ENCODE results near the gene CDR2L. TPM values are rescaled to one million over a fixed set of nuclear protein-coding genes. Genes with fewer than 3 reads are reported as not detected.
"Not testable (repeated sequence)": the region's sequence is repeated elsewhere in the genome, so short reads cannot be mapped to it uniquely, and the experiment has no call there.

The CDR2L gene
- total and polyA plus RNA-seq, 9 donors, result 3.4 to 12.2 (median 8.8) TPM

GRCh38 chr17:75024686-75025397 is 37.4 kb downstream of the CDR2L start:
- Histone ChIP-seq H3K27me3 (ENCODE audit: control insufficient read depth, insufficient read depth, low read length) (no peaks in the 10 kb centered on the region), H3K27ac (ENCODE audit: low read length) (no peak overlapping the region), H3K4me3 (ENCODE audit: low read length) (no peak overlapping the region), H3K4me1 (ENCODE audit: control insufficient read depth, insufficient read depth, low read length) (no peaks in the 10 kb centered on the region), H3K9me3 (replicated peaks; ENCODE audit: control insufficient read depth, low read depth, low read length) (peaks cover under 1% of the 10 kb centered on the region), H3K36me3 (ENCODE audit: control insufficient read depth, insufficient read depth, low read length) (peaks cover 26% of the 10 kb centered on the region)
- DNase-seq, result no peak
- WGBS (ENCODE audit: insufficient coverage), result 95% methylated on average over 4 of the region's 10 CpGs

- not testable (repeated sequence) for DNase-seq; H3K27me3 ChIP-seq (ENCODE audit: control insufficient read depth, insufficient read depth, low read length); H3K4me1 ChIP-seq (ENCODE audit: control insufficient read depth, insufficient read depth, low read length); H3K4me3 ChIP-seq (ENCODE audit: low read length); H3K27ac ChIP-seq (ENCODE audit: low read length); H3K9me3 ChIP-seq (replicated peaks; ENCODE audit: control insufficient read depth, low read depth, low read length)
- 90% methylated on average over 5 of the region's 9 CpGs for WGBS (ENCODE audit: insufficient coverage)
- H3K36me3 ChIP-seq (ENCODE audit: control insufficient read depth, insufficient read depth, low read length), result peaks cover 21% of the 10 kb centered on the region
Measured at GRCh38 chr17:75025398-75025734, 37.9 kb downstream of the CDR2L start.

GRCh38 chr17:75026650-75027049 is 39.2 kb downstream of the CDR2L start:
- H3K27me3 ChIP-seq (ENCODE audit: control insufficient read depth, insufficient read depth, low read length); H3K27ac ChIP-seq (ENCODE audit: low read length); H3K36me3 ChIP-seq (ENCODE audit: control insufficient read depth, insufficient read depth, low read length); H3K4me3 ChIP-seq (ENCODE audit: low read length); H3K4me1 ChIP-seq (ENCODE audit: control insufficient read depth, insufficient read depth, low read length); DNase-seq; H3K9me3 ChIP-seq (replicated peaks; ENCODE audit: control insufficient read depth, low read depth, low read length): not testable (repeated sequence)
- WGBS (ENCODE audit: insufficient coverage), result 95% methylated on average over 2 of the region's 2 CpGs

GRCh38 chr17:75030161-75030560 is 42.7 kb downstream of the CDR2L start:
- no CpG with 5 or more reads among the region's 8 CpGs for WGBS (ENCODE audit: insufficient coverage)
- no peak overlapping the region for H3K4me3 ChIP-seq (ENCODE audit: low read length)
- H3K36me3 ChIP-seq (ENCODE audit: control insufficient read depth, insufficient read depth, low read length), result no peaks in the 10 kb centered on the region
- peaks cover 16% of the 10 kb centered on the region for H3K4me1 ChIP-seq (ENCODE audit: control insufficient read depth, insufficient read depth, low read length)
- DNase-seq, result no peak
- no peaks in the 10 kb centered on the region for H3K27me3 ChIP-seq (ENCODE audit: control insufficient read depth, insufficient read depth, low read length)
- no peak overlapping the region for H3K27ac ChIP-seq (ENCODE audit: low read length)
- peaks cover 9% of the 10 kb centered on the region for H3K9me3 ChIP-seq (replicated peaks; ENCODE audit: control insufficient read depth, low read depth, low read length)

- H3K27ac ChIP-seq (ENCODE audit: low read length), result peak overlapping the region; percentile 55
- H3K9me3 ChIP-seq (replicated peaks; ENCODE audit: control insufficient read depth, low read depth, low read length), result peaks cover 9% of the 10 kb centered on the region
- H3K4me1 ChIP-seq (ENCODE audit: control insufficient read depth, insufficient read depth, low read length), result peaks cover 35% of the 10 kb centered on the region
- peak overlapping the region; percentile 21 for H3K4me3 ChIP-seq (ENCODE audit: low read length)
- H3K36me3 ChIP-seq (ENCODE audit: control insufficient read depth, insufficient read depth, low read length), result no peaks in the 10 kb centered on the region
- DNase-seq, result peak; percentile 90
- H3K27me3 ChIP-seq (ENCODE audit: control insufficient read depth, insufficient read depth, low read length), result no peaks in the 10 kb centered on the region
- WGBS (ENCODE audit: insufficient coverage), result 24% methylated on average over 10 of the region's 10 CpGs
Measured at GRCh38 chr17:75031972-75032719, 44.7 kb downstream of the CDR2L start.

- Histone ChIP-seq H3K9me3 (replicated peaks; ENCODE audit: control insufficient read depth, low read depth, low read length) (peaks cover 9% of the 10 kb centered on the region), H3K4me3 (ENCODE audit: low read length) (peak overlapping the region; percentile 94), H3K27ac (ENCODE audit: low read length) (peak overlapping the region; percentile 98), H3K4me1 (ENCODE audit: control insufficient read depth, insufficient read depth, low read length) (peaks cover 35% of the 10 kb centered on the region), H3K36me3 (ENCODE audit: control insufficient read depth, insufficient read depth, low read length) (no peaks in the 10 kb centered on the region), H3K27me3 (ENCODE audit: control insufficient read depth, insufficient read depth, low read length) (no peaks in the 10 kb centered on the region)
- 0% methylated on average over 1 of the region's 13 CpGs for WGBS (ENCODE audit: insufficient coverage)
- peak; percentile 50 for DNase-seq
Measured at GRCh38 chr17:75032720-75033280, 45.4 kb downstream of the CDR2L start.

GRCh38 chr17:75033346-75034235 is 46.2 kb downstream of the CDR2L start:
- Histone ChIP-seq H3K9me3 (replicated peaks; ENCODE audit: control insufficient read depth, low read depth, low read length) (peaks cover 9% of the 10 kb centered on the region), H3K4me1 (ENCODE audit: control insufficient read depth, insufficient read depth, low read length) (peaks cover 35% of the 10 kb centered on the region), H3K36me3 (ENCODE audit: control insufficient read depth, insufficient read depth, low read length) (peaks cover 4% of the 10 kb centered on the region), H3K4me3 (ENCODE audit: low read length) (peak overlapping the region; percentile 94), H3K27me3 (ENCODE audit: control insufficient read depth, insufficient read depth, low read length) (no peaks in the 10 kb centered on the region), H3K27ac (ENCODE audit: low read length) (peak overlapping the region; percentile 98)
- 0% methylated on average over 24 of the region's 36 CpGs for WGBS (ENCODE audit: insufficient coverage)
- DNase-seq, result peak; percentile 98

GRCh38 chr17:75034236-75034908 is 46.9 kb downstream of the CDR2L start:
- peak overlapping the region; percentile 98 for H3K27ac ChIP-seq (ENCODE audit: low read length)
- H3K9me3 ChIP-seq (replicated peaks; ENCODE audit: control insufficient read depth, low read depth, low read length), result peaks cover 9% of the 10 kb centered on the region
- H3K4me3 ChIP-seq (ENCODE audit: low read length), result peak overlapping the region; percentile 94
- peak; percentile 95 for DNase-seq
- under 1% methylated on average over 34 of the region's 43 CpGs for WGBS (ENCODE audit: insufficient coverage)
- H3K27me3 ChIP-seq (ENCODE audit: control insufficient read depth, insufficient read depth, low read length), result no peaks in the 10 kb centered on the region
- H3K36me3 ChIP-seq (ENCODE audit: control insufficient read depth, insufficient read depth, low read length), result peaks cover 11% of the 10 kb centered on the region
- H3K4me1 ChIP-seq (ENCODE audit: control insufficient read depth, insufficient read depth, low read length), result peaks cover 35% of the 10 kb centered on the region

GRCh38 chr17:75036643-75037268 is 49.3 kb downstream of the CDR2L start:
- Histone ChIP-seq H3K36me3 (ENCODE audit: control insufficient read depth, insufficient read depth, low read length) (peaks cover 33% of the 10 kb centered on the region), H3K9me3 (replicated peaks; ENCODE audit: control insufficient read depth, low read depth, low read length) (no peaks in the 10 kb centered on the region), H3K27me3 (ENCODE audit: control insufficient read depth, insufficient read depth, low read length) (no peaks in the 10 kb centered on the region), H3K4me3 (ENCODE audit: low read length) (no peak overlapping the region), H3K4me1 (ENCODE audit: control insufficient read depth, insufficient read depth, low read length) (peaks cover 35% of the 10 kb centered on the region), H3K27ac (ENCODE audit: low read length) (peak overlapping the region; percentile 98)
- 47% methylated on average over 15 of the region's 27 CpGs for WGBS (ENCODE audit: insufficient coverage)
- DNase-seq, result peak; percentile 90
